Chondrocyte (in vitro differentiated cells): ENCODE results near the gene CADPS2. TPM values are rescaled to one million over a fixed set of nuclear protein-coding genes. Genes with fewer than 3 reads are reported as not detected.

Experiments used
- DNase-seq: peaks from one replicate; pipeline ENCODE4 v3.0.0; 2021; ENCODE audit warnings: mixed read lengths, low spot score
- H3K27ac Mint-ChIP-seq: one replicate; pipeline ENCODE4 v1.8.0; 2021; ENCODE audit warnings: mild to moderate bottlenecking, moderate library complexity, mixed read lengths; ENCODE audit not compliant: unreplicated experiment
- H3K27me3 Mint-ChIP-seq: 2 replicates; pipeline ENCODE4 v1.8.0; 2021; ENCODE audit warnings: low read depth, mixed read lengths
- H3K36me3 Mint-ChIP-seq: 2 replicates; pipeline ENCODE4 v1.8.0; 2021; ENCODE audit warnings: low read depth, mixed read lengths
- H3K4me1 Mint-ChIP-seq: 2 replicates; pipeline ENCODE4 v1.8.0; 2021; ENCODE audit warnings: low read depth, mild to moderate bottlenecking, mixed read lengths
- H3K4me3 Mint-ChIP-seq: one replicate; pipeline ENCODE4 v1.8.0; 2021; ENCODE audit warnings: mild to moderate bottlenecking, moderate library complexity, mixed read lengths; ENCODE audit not compliant: unreplicated experiment
- H3K9me3 Mint-ChIP-seq: 2 replicates; pipeline ENCODE4 v1.8.0; 2021; ENCODE audit warnings: low read depth, mixed read lengths
- total RNA-seq: library from RNA; stranded (reverse); gene quantifications from 3 replicates; pipeline ENCODE4 v1.2.1, GENCODE V29; 2021
- TF ChIP-seq, protein P1 (sequence below): fragments of 200-600 bp; sonication (generic); IDR thresholded peaks from 2 replicates; pipeline ENCODE4 v1.5.0; 2021; ENCODE audit warnings: antibody characterized with exemption, mild to moderate bottlenecking, moderate library complexity

The CADPS2 gene
- total RNA-seq, 1 donor from 2014 or later: 0.32 TPM

DNA sequence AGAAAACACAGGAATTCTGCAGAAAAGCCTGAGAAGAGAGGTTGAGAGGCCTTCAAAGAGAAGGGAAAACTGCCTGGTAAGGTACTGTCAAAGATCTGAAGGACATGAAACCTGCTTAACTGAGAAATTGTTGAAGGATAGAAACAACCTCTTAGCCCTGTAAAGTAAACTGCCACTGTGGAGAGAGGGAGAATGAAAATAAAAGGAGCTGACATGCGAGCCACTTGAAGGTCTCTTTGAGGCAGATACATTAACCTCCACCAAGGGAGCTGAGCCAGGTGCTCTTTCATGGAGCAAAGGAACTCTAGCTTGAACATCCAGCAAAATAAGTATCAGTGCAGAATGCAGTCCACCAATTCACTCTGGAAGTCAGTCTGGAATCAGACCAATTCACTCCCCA, 472.9 kb downstream of the CADPS2 start:
- no peaks in the 10 kb centered on the region for H3K9me3 Mint-ChIP-seq
- H3K36me3 Mint-ChIP-seq: no peaks in the 10 kb centered on the region

DNA sequence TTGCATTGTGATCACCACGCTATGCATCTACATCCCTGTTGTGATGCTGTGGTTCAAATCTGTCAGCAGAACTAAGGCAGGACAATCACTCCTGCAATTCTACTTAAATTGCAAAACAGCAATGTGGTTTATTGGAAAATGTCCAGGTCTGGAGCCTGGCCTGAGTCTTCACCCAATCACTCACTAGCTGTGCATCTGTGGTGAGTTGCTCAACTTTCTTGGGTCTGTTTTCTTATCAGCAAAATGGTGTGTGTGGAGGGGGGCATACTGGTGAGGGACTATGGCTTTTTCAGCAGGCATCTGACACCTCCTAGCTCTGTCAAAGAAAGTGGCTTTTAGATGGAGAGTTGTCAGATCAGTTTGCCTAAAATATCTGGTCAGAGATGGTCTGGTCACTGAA, 473.4 kb downstream of the CADPS2 start:
- Mint-ChIP-seq H3K27ac (no peak overlapping the region), H3K4me3 (no peak overlapping the region), H3K9me3 (no peaks in the 10 kb centered on the region), H3K4me1 (no peaks in the 10 kb centered on the region), H3K36me3 (no peaks in the 10 kb centered on the region), H3K27me3 (peaks cover 2% of the 10 kb centered on the region)
- DNase-seq: no peak
- TF ChIP-seq, protein P1, sequence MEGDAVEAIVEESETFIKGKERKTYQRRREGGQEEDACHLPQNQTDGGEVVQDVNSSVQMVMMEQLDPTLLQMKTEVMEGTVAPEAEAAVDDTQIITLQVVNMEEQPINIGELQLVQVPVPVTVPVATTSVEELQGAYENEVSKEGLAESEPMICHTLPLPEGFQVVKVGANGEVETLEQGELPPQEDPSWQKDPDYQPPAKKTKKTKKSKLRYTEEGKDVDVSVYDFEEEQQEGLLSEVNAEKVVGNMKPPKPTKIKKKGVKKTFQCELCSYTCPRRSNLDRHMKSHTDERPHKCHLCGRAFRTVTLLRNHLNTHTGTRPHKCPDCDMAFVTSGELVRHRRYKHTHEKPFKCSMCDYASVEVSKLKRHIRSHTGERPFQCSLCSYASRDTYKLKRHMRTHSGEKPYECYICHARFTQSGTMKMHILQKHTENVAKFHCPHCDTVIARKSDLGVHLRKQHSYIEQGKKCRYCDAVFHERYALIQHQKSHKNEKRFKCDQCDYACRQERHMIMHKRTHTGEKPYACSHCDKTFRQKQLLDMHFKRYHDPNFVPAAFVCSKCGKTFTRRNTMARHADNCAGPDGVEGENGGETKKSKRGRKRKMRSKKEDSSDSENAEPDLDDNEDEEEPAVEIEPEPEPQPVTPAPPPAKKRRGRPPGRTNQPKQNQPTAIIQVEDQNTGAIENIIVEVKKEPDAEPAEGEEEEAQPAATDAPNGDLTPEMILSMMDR: no peak

More for the DNA sequence above, 472.9 kb downstream of the CADPS2 start:
- Mint-ChIP-seq H3K4me3 (no peak overlapping the region), H3K4me1 (no peaks in the 10 kb centered on the region), H3K27me3 (peaks cover 2% of the 10 kb centered on the region), H3K27ac (no peak overlapping the region)
- DNase-seq: no peak
- TF ChIP-seq, protein P1: no peak

DNA sequence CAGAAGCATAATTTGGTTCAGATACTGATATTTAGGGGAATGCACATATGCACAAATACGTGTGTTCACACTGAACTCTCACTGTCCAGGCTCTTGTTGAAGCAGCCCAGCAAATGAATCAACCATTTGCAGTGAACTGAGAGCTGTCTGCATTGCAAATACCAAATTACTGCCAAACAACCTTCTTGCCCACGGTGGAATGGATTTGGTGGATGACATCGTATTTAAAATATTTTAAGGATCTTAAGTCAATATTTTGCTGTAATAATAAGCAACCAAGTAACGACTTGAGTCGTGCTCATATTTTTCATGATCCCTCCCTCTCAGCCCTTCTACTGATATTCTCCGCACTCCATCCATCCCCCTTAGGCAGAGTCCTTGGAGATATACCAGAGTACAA, 473.8 kb downstream of the CADPS2 start:
- H3K27ac Mint-ChIP-seq: no peak overlapping the region

DNA sequence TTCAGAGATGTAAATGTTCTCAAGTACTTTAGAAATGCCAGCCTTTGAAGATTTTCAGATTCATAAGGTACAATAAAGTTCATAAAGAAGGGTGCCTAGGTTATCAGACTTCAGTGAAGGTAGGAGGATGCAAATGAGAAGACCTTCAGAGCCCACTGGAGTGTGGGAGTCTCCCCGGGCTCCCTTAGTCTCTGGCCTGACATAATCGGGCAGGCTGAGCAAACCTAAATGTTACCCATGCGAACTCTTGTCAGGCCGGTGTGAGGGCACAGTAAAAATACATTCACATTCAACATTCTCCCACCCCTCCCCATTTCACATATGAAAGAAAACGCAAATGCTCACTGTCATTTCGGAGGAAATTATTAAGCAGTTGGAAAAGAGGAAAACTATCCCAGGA, 479.1 kb downstream of the CADPS2 start:
- Mint-ChIP-seq H3K27me3 (no peaks in the 10 kb centered on the region), H3K27ac (no peak overlapping the region)
- TF ChIP-seq, protein P1: no peak

More for the DNA sequence above, 473.8 kb downstream of the CADPS2 start:
- no peaks in the 10 kb centered on the region for H3K4me1 Mint-ChIP-seq
- no peaks in the 10 kb centered on the region for H3K36me3 Mint-ChIP-seq
- H3K9me3 Mint-ChIP-seq: no peaks in the 10 kb centered on the region
- TF ChIP-seq, protein P1: no peak
- no peak overlapping the region for H3K4me3 Mint-ChIP-seq
- no peaks in the 10 kb centered on the region for H3K27me3 Mint-ChIP-seq
- DNase-seq: no peak

DNA sequence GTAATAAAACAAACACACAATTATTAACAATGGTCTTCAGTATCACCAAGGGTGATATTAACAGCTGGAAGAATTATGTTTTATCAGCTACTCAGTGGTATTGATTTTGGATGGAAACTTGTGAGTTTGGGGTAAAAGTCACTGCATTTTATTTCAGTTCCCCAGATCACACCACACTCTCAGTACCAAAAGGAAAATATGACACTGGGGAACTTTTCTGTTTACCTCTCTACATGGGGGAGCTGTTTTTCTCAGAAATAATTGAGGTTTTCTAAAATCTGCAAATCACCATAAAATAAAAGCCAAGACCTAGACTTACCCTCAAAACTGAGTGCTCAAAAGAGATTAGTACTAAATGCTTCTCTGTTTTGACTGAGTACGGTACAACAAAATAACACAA, 483.1 kb downstream of the CADPS2 start:
- no peak overlapping the region for H3K4me3 Mint-ChIP-seq
- no peak overlapping the region for H3K27ac Mint-ChIP-seq
- DNase-seq: no peak
- no peaks in the 10 kb centered on the region for H3K36me3 Mint-ChIP-seq
- no peaks in the 10 kb centered on the region for H3K9me3 Mint-ChIP-seq
- H3K4me1 Mint-ChIP-seq: peaks cover 6% of the 10 kb centered on the region
- H3K27me3 Mint-ChIP-seq: no peaks in the 10 kb centered on the region
- TF ChIP-seq, protein P1: no peak

More for the DNA sequence above, 479.1 kb downstream of the CADPS2 start:
- Mint-ChIP-seq H3K4me3 (no peak overlapping the region), H3K4me1 (peaks cover 3% of the 10 kb centered on the region), H3K9me3 (no peaks in the 10 kb centered on the region), H3K36me3 (no peaks in the 10 kb centered on the region)
- no peak for DNase-seq
